Activated T-helper 17 cell treated with anti-CD3 and anti-CD28 coated beads, Interleukin-2, amount 50 U/mL, for 72 hours (primary cell): ENCODE measurements around the gene IL17RA. TPM values are rescaled to one million over a fixed set of nuclear protein-coding genes. Genes with fewer than 3 reads are reported as not detected.
A peak's percentile ranks its signal among the peaks of the same experiment; 100 is the strongest.
"Not testable (repeated sequence)": the region's sequence is repeated elsewhere in the genome, so short reads cannot be mapped to it uniquely, and the experiment has no call there.

Experiments
- ATAC-seq: fragments of 150-1000 bp; cut with Tn5 transposase; replicated peaks from 2 replicates; pipeline ENCODE4 v1.10.0; 2021; ENCODE audit warnings: mild to moderate bottlenecking, moderate library complexity
- H3K27ac Mint-ChIP-seq: one replicate; pipeline ENCODE4 v1.8.0; 2022; ENCODE audit warnings: mixed read lengths
- H3K27me3 Mint-ChIP-seq: one replicate; pipeline ENCODE4 v1.8.0; 2022; ENCODE audit warnings: mixed read lengths
- H3K36me3 Mint-ChIP-seq: one replicate; pipeline ENCODE4 v1.8.0; 2022; ENCODE audit warnings: low read depth, mild to moderate bottlenecking, mixed read lengths
- H3K4me1 Mint-ChIP-seq: one replicate; pipeline ENCODE4 v1.8.0; 2022; ENCODE audit warnings: mixed read lengths
- H3K4me3 Mint-ChIP-seq: one replicate; pipeline ENCODE4 v1.8.0; 2022; ENCODE audit warnings: mild to moderate bottlenecking, mixed read lengths
- H3K9me3 Mint-ChIP-seq: one replicate; pipeline ENCODE4 v1.8.0; 2022; ENCODE audit warnings: mixed read lengths
- total RNA-seq, 2 donors: library from RNA; stranded (reverse); gene quantifications; one replicate each; pipeline ENCODE4 v1.2.3, GENCODE V29; 2022

IL17RA gene
- total RNA-seq: 10 to 100 TPM in 1 of 2 donors, 1 to 10 TPM in 1; 8.5 to 13.6 TPM

DNA sequence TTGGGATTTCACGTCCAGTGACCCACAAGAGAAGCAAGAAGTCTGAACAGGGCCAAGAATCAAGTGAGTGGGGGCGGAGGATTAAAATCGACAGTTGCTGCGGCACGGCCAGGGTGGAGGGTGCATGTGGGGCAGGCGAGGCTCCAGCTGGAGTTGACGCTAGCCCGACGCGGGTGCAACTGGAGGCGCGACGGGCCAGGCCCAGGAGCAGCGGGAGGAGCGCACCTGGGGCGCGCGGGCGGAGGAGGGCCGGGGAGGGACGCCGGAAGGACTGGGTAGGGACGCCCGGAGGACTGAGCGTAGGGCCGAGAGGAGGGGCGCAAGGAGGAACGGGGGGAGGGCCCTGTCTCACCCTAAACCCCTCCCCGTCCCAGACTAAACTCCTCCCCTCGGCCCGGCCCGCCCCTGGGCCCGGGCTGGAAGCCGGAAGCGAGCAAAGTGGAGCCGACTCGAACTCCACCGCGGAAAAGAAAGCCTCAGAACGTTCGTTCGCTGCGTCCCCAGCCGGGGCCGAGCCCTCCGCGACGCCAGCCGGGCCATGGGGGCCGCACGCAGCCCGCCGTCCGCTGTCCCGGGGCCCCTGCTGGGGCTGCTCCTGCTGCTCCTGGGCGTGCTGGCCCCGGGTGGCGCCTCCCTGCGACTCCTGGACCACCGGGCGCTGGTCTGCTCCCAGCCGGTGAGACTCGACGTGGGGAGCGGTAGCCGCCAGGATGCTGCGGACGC is at the start of gene IL17RA:
Gene IL17RA (plus strand): TSS at position 447 of the 723 bp plus-strand sequence. CDS start 92 bp downstream, at position 539.
- ATAC-seq: peak; percentile 96
- Mint-ChIP-seq H3K9me3 (no peaks in the 10 kb centered on the region), H3K27ac (peak within 1 kb of the TSS; percentile 57), H3K36me3 (peaks cover 5% of the 10 kb centered on the region), H3K27me3 (no peaks in the 10 kb centered on the region), H3K4me1 (peaks cover 25% of the 10 kb centered on the region), H3K4me3 (peak within 1 kb of the TSS; percentile 78)

GRCh38 chr22:17035246-17035645 is 49.6 kb upstream of the IL17RA start:
- ATAC-seq: no peak
- peaks cover 5% of the 10 kb centered on the region for H3K27me3 Mint-ChIP-seq
- H3K4me1 Mint-ChIP-seq: no peaks in the 10 kb centered on the region
- no peaks in the 10 kb centered on the region for H3K9me3 Mint-ChIP-seq
- H3K36me3 Mint-ChIP-seq: no peaks in the 10 kb centered on the region
- H3K27ac Mint-ChIP-seq: no peak overlapping the region
- H3K4me3 Mint-ChIP-seq: peak overlapping the region; percentile 56

DNA sequence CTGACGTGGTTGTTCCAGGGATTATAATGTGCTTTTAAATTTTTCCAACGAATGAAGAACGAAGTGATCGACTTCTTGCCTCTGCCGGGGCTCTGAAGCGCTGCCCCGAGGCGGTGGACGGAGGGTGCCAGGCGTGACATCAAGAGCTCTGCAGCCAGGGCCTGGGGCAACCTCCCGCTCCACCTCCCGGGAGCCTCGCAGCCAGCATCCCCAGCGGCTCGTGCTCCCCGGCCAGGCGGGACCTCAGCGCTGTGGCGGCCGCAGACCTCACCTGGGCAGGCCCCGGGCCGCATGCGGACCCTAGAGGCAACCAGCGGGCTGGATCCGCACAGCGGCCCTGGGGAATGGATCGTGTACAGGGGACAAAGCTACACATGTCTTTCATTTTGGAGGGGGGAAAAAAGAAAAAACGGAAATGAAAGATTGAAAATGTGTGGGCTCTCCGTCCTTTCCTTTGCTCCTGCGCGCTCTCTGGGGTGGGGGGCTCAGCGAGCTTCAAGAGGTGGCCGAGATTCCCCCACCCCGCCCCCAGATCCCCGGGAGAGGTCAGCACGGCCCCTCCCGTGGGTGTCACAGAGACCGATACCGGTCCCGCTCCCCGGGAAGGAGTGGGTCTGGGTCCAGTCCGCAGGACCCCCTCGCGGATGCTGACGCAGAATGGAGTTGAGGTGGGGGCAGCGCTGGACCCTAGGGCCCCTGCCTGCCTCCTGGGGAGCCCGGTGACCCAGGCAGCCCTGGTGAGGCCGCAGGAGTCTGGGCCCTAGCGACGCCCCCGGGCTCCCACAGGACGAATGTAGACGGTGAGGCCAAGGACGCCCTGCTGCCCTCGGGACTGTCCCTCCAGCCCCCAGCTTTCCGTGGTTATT is 48.6 kb upstream of the IL17RA start:
- H3K4me3 Mint-ChIP-seq: peak overlapping the region; percentile 56
- peak; percentile 53 for ATAC-seq
- not testable (repeated sequence) for H3K27ac Mint-ChIP-seq, H3K9me3 Mint-ChIP-seq, H3K36me3 Mint-ChIP-seq, H3K4me1 Mint-ChIP-seq, H3K27me3 Mint-ChIP-seq

- ATAC-seq: peak; percentile 85
- H3K9me3 Mint-ChIP-seq, H3K27me3 Mint-ChIP-seq, H3K36me3 Mint-ChIP-seq, H3K27ac Mint-ChIP-seq, H3K4me1 Mint-ChIP-seq: not testable (repeated sequence)
- peak overlapping the region; percentile 39 for H3K4me3 Mint-ChIP-seq
These were observed 47.7 kb upstream of the IL17RA start for GRCh38 chr22:17036842-17037711.

GRCh38 chr22:17043521-17043920 is 41.3 kb upstream of the IL17RA start:
- H3K4me3 Mint-ChIP-seq: no peak overlapping the region
- H3K27ac Mint-ChIP-seq: no peak overlapping the region
- ATAC-seq: no peak
- H3K4me1 Mint-ChIP-seq: peaks cover 5% of the 10 kb centered on the region
- no peaks in the 10 kb centered on the region for H3K36me3 Mint-ChIP-seq
- H3K27me3 Mint-ChIP-seq: peaks cover 7% of the 10 kb centered on the region
- no peaks in the 10 kb centered on the region for H3K9me3 Mint-ChIP-seq

GRCh38 chr22:17046566-17047348 is 38.0 kb upstream of the IL17RA start:
- no peak overlapping the region for H3K4me3 Mint-ChIP-seq
- no peaks in the 10 kb centered on the region for H3K9me3 Mint-ChIP-seq
- ATAC-seq: no peak
- peaks cover 7% of the 10 kb centered on the region for H3K27me3 Mint-ChIP-seq
- no peak overlapping the region for H3K27ac Mint-ChIP-seq
- no peaks in the 10 kb centered on the region for H3K36me3 Mint-ChIP-seq
- H3K4me1 Mint-ChIP-seq: peaks cover 5% of the 10 kb centered on the region

DNA sequence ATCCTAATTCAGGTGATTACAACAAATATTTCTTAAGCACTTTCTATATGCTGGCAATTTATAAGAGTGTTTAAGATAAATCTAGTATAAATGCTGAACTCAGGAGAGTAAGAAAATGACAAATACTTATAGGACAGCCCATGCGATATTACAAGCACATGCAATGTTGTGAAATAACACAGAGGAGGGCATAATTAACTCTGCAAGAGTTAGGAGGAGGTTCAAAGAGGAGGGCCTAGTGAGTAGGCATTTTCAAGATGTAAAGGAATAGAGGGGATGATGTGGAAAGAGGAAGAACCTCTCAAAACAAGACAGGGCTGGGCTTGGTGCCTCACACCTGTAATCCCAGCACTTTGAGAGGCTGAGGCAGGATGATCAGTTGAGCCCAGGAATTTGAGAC is 37.1 kb upstream of the IL17RA start:
- no peak overlapping the region for H3K4me3 Mint-ChIP-seq
- peaks cover 5% of the 10 kb centered on the region for H3K4me1 Mint-ChIP-seq
- H3K9me3 Mint-ChIP-seq: no peaks in the 10 kb centered on the region
- no peak overlapping the region for H3K27ac Mint-ChIP-seq
- peaks cover 7% of the 10 kb centered on the region for H3K27me3 Mint-ChIP-seq
- H3K36me3 Mint-ChIP-seq: no peaks in the 10 kb centered on the region
- no peak for ATAC-seq

DNA sequence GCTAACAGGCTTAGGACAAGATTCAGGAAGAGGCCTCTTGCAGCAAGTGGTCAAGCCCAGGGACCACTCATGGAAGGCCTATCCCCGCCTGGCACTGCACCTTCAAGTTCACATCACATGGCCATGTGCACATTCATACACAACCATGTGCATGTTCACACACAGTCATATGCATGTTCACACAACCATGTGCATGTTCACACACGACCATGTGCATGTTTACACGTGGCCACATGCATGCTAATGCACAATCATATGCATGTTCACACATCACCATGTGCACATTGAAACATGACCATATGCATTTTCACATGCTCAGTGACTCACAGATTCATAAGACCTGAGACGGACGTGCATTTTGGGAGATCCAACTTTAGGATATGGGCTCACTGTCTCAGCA is 28.7 kb upstream of the IL17RA start:
- no peak overlapping the region for H3K4me3 Mint-ChIP-seq
- no peak overlapping the region for H3K27ac Mint-ChIP-seq
- H3K9me3 Mint-ChIP-seq: no peaks in the 10 kb centered on the region
- no peaks in the 10 kb centered on the region for H3K36me3 Mint-ChIP-seq
- no peak for ATAC-seq
- H3K4me1 Mint-ChIP-seq: peaks cover 4% of the 10 kb centered on the region
- H3K27me3 Mint-ChIP-seq: peaks cover 12% of the 10 kb centered on the region

- Mint-ChIP-seq H3K27ac (no peak overlapping the region), H3K4me3 (no peak overlapping the region), H3K4me1 (peaks cover 4% of the 10 kb centered on the region), H3K27me3 (peaks cover 17% of the 10 kb centered on the region), H3K9me3 (no peaks in the 10 kb centered on the region), H3K36me3 (no peaks in the 10 kb centered on the region)
- no peak for ATAC-seq
These were observed 28.0 kb upstream of the IL17RA start for GRCh38 chr22:17056807-17057206.

DNA sequence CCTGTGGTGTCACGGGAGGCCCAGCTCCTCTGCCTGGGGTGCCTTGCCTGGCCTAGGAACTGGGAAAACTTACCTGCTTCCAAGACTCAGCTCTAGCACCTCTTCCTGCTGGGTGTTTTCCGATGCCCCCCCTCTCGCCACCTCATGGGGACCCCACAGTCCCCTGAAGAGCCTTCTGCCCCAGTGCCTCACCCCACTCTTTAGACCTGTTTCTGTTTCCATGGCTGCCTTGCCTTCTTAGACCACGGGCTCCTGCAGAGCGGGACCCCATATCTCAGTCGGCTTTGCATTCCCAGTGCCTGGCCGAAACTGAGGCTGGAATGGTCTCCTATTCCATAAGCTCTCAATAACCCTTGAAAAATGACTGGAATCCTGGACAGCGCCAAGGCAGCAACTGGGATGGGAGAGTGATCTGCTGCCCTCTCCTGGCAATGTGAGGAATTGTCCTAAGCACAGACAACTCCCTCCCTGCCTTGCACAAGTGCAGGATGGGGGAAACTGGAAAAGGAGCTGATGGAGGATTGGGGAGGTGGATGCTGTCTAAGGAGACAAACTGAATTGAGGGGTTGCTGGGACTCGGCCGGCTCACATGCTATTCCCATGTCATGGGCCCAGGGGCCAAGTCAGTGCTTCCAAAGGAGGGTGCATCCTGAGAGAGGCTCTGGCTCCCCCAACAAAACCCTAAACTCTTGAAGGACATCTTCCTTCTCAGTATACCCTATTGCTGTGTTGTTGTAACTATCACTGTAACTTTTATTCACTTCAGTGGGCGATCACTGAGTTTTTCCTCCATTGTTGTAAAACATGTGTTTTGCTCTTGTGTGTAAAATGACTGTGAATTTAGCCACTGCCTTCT is 26.6 kb upstream of the IL17RA start:
- H3K27me3 Mint-ChIP-seq: peaks cover 18% of the 10 kb centered on the region
- ATAC-seq: peak; percentile 61
- H3K9me3 Mint-ChIP-seq: no peaks in the 10 kb centered on the region
- H3K4me1 Mint-ChIP-seq: peaks cover 4% of the 10 kb centered on the region
- H3K36me3 Mint-ChIP-seq: no peaks in the 10 kb centered on the region
- H3K27ac Mint-ChIP-seq: peak overlapping the region; percentile 41
- no peak overlapping the region for H3K4me3 Mint-ChIP-seq

DNA sequence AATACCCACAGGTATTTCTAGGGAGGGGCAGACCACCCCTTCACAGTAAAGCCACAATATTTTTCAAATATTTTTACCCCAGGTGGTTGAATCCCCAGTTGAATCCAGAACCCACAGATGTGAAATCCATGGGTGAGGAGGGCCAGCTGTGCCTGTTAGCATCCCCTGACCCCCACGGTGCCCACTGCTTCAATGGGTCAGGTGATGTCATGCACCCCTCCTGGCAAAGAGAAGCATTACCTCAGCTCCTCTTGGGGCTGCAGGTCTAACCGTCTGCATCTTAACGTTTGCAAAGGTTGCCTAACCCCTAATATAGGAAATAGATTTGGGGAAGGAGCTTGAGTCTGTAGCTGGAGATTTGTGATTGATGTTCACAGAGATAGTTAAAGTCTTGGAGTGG is 24.7 kb upstream of the IL17RA start:
- Mint-ChIP-seq H3K9me3 (no peaks in the 10 kb centered on the region), H3K27ac (no peak overlapping the region), H3K36me3 (no peaks in the 10 kb centered on the region), H3K4me1 (peaks cover 4% of the 10 kb centered on the region), H3K4me3 (no peak overlapping the region), H3K27me3 (peaks cover 18% of the 10 kb centered on the region)
- no peak for ATAC-seq

DNA sequence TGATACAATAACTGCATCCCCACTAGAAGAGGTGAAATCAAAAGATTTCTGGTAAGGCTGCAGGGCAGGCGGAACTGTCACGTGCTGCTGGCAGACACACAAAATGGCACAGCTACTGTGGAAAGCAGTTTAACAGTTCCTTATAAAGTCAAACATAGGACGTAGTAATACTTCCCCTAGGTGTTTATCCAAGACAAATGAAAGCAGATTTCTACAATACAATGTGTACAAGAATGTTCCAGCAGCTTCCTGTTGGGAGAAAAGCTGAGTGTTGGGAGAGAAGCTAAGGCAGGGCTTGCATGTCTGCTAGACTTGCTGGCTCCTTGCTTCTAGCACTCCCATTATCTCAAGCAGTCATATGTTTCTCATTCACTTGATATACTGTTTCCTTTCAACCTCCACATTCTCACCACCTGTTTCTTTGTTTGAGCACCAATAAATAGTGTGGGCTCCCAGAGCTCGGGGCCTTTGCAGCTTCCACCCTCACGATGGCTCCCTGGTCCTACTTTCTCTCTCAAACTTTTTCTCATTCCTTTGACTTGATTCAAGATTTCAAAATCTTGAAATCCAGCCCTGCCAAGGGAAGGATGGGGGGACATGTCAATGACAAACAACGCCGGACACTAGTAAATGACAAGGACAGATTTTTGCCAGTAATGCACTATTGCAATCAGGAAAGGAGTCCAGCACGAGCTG is 21.2 kb upstream of the IL17RA start:
- no peaks in the 10 kb centered on the region for H3K4me1 Mint-ChIP-seq
- H3K36me3 Mint-ChIP-seq: no peaks in the 10 kb centered on the region

More for the DNA sequence above, 21.2 kb upstream of the IL17RA start:
- H3K27ac Mint-ChIP-seq: no peak overlapping the region
- H3K9me3 Mint-ChIP-seq: no peaks in the 10 kb centered on the region
- H3K27me3 Mint-ChIP-seq: peaks cover 15% of the 10 kb centered on the region
- ATAC-seq: no peak
- no peak overlapping the region for H3K4me3 Mint-ChIP-seq
